ENCODE measurements around the gene TACR1.

Gene TACR1

DNA sequence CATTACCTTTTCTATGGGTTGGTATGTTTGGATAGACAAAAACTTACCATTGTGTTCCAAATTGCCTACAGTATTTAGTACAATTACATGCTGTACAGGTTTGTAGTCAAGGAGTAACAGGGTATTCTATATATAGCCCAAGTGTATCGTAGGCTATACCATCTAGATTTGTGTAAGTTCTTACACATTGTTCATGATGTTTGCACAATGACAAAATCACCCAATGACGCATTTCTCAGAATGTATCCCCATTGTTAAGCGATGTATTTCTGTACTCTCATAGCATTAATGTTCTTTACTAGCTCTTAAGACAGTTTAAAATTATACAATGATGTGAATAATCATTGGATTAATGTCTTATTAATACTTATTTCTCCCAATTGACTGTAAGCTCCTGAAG, 16.7 kb downstream of the TACR1 start:
- no peaks in the 10 kb centered on the region for H3F3A ChIP-seq (ENCODE audit: insufficient read depth, low read length)
- no peaks in the 10 kb centered on the region for H3K9me2 ChIP-seq (replicated peaks; ENCODE audit: insufficient read depth, low read length)
- no peaks in the 10 kb centered on the region for H3K9me3 ChIP-seq (replicated peaks; ENCODE audit: insufficient read depth, low read length)
- H3K36me3 ChIP-seq (replicated peaks; ENCODE audit: insufficient read depth, low read length): no peaks in the 10 kb centered on the region
- no peaks in the 10 kb centered on the region for H4K20me1 ChIP-seq (ENCODE audit: insufficient read depth, low read length)
- no peaks in the 10 kb centered on the region for H3K79me2 ChIP-seq (ENCODE audit: low read length)
- no peak overlapping the region for H2AFZ ChIP-seq (ENCODE audit: low read length)
- H3K27me3 ChIP-seq (replicated peaks; ENCODE audit: insufficient read depth, low read length): no peaks in the 10 kb centered on the region
- no peak for DNase-seq
- no peak for TF ChIP-seq EZH2phosphoT487 (IDR thresholded peaks at IDR 0.05; ENCODE audit: low read length)
- no peak for TF ChIP-seq CTCF (IDR thresholded peaks at IDR 0.05; ENCODE audit: low read length)
- no peak for TF ChIP-seq EZH2 (optimal IDR thresholded peaks at IDR 0.05; ENCODE audit: low read depth, low read length)
- no peak overlapping the region for H3K4me3 ChIP-seq (ENCODE audit: low read length)
- no peak overlapping the region for H3K4me2 ChIP-seq (ENCODE audit: low read depth, low read length)
- no peak overlapping the region for H3K9ac ChIP-seq (ENCODE audit: low read length)
- H3K4me1 ChIP-seq (ENCODE audit: low read length): no peaks in the 10 kb centered on the region
- no peak overlapping the region for H3K27ac ChIP-seq (ENCODE audit: low read length)

DNA sequence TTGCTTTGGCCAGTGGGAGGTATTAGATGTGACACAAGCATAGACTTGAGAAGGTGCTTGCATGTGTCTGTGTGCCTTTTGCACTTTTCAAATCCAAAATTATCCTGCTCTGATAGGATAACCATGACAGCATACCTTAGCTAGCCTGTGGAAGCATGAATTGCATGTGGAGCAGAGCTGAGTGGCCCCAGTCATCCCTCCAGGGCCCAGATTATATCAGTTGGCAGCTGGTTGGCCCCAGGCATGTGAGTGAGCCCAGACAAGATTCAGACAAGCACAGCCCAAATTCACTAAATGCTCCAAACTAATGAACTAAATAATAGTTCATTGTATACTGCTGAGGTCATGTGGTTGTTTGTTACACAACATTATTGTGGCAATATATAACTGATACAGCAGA, 18.8 kb downstream of the TACR1 start:
- Histone ChIP-seq H3K36me3 (replicated peaks; ENCODE audit: insufficient read depth, low read length) (no peaks in the 10 kb centered on the region), H3K9me3 (replicated peaks; ENCODE audit: insufficient read depth, low read length) (no peaks in the 10 kb centered on the region), H3K9me2 (replicated peaks; ENCODE audit: insufficient read depth, low read length) (no peaks in the 10 kb centered on the region), H3K9ac (ENCODE audit: low read length) (no peak overlapping the region), H3K4me3 (ENCODE audit: low read length) (no peak overlapping the region), H3K4me2 (ENCODE audit: low read depth, low read length) (no peak overlapping the region), H3K27me3 (replicated peaks; ENCODE audit: insufficient read depth, low read length) (no peaks in the 10 kb centered on the region), H3K4me1 (ENCODE audit: low read length) (no peaks in the 10 kb centered on the region), H4K20me1 (ENCODE audit: insufficient read depth, low read length) (no peaks in the 10 kb centered on the region), H3K27ac (ENCODE audit: low read length) (no peak overlapping the region), H2AFZ (ENCODE audit: low read length) (no peak overlapping the region), H3F3A (ENCODE audit: insufficient read depth, low read length) (no peaks in the 10 kb centered on the region), H3K79me2 (ENCODE audit: low read length) (no peaks in the 10 kb centered on the region)
- no peak for DNase-seq
- TF ChIP-seq EZH2phosphoT487 (IDR thresholded peaks at IDR 0.05; ENCODE audit: low read length) (no peak), EZH2 (optimal IDR thresholded peaks at IDR 0.05; ENCODE audit: low read depth, low read length) (no peak), CTCF (IDR thresholded peaks at IDR 0.05; ENCODE audit: low read length) (no peak)

DNA sequence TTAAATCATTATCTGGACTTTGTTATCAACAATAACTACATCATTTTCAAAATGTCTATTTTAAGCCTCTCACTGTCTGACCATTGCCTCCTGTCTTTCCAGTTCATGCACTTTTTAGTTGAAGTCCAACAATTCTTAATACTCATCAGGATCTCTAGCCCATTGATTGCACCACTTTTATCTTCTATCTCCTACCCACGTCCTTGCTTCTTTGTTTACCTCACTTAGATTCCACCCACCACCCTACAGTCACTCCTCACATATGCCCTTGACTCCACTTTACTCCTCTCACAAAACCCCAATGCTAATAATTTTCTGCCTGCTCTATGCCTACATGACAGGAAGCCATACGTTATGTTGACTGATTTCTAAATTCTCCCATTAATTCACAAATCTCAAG, 21.9 kb downstream of the TACR1 start:
- Histone ChIP-seq H3K4me1 (ENCODE audit: low read length) (no peaks in the 10 kb centered on the region), H3K36me3 (replicated peaks; ENCODE audit: insufficient read depth, low read length) (no peaks in the 10 kb centered on the region), H4K20me1 (ENCODE audit: insufficient read depth, low read length) (no peaks in the 10 kb centered on the region), H3K9ac (ENCODE audit: low read length) (no peak overlapping the region), H3K27ac (ENCODE audit: low read length) (no peak overlapping the region), H3K79me2 (ENCODE audit: low read length) (no peaks in the 10 kb centered on the region), H3K4me3 (ENCODE audit: low read length) (no peak overlapping the region), H3K4me2 (ENCODE audit: low read depth, low read length) (no peak overlapping the region), H3K9me3 (replicated peaks; ENCODE audit: insufficient read depth, low read length) (no peaks in the 10 kb centered on the region), H3K27me3 (replicated peaks; ENCODE audit: insufficient read depth, low read length) (no peaks in the 10 kb centered on the region), H3K9me2 (replicated peaks; ENCODE audit: insufficient read depth, low read length) (no peaks in the 10 kb centered on the region), H3F3A (ENCODE audit: insufficient read depth, low read length) (no peaks in the 10 kb centered on the region), H2AFZ (ENCODE audit: low read length) (no peak overlapping the region)
- TF ChIP-seq EZH2 (optimal IDR thresholded peaks at IDR 0.05; ENCODE audit: low read depth, low read length) (no peak), CTCF (IDR thresholded peaks at IDR 0.05; ENCODE audit: low read length) (no peak), EZH2phosphoT487 (IDR thresholded peaks at IDR 0.05; ENCODE audit: low read length) (no peak)
- no peak for DNase-seq
